G401.6 (cell line): ENCODE results near the gene AGAP5.
A peak's percentile ranks its signal among the peaks of the same experiment; 100 is the strongest.

Experiments
- FAIRE-seq: peaks from 2 replicates; lab custom pipeline; 2012; peaks lifted over from hg19 to GRCh38; lab: Jason Lieb, UNC

The AGAP5 gene

DNA sequence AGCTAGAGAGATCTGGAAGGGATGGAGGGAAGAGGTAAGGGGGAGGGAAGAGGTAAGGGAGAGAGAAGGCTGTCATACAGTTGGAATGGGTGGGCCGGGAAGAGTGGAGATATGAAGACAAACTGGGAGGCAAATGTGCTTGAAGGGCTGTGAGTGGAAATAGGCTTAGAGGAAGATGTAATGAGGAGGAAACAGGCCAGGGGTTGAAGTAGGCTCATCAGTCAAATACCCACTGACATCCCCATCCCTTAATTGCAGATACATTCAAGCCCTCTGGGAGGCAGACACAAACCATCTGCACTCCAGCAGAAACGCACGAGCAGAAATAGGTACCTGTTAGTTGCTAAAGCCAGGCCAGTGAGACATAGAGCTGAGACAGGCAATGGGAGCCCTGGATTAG is 44.2 kb downstream of the AGAP5 start:
- no peak for FAIRE-seq

GRCh38 chr10:73653195-73653594 is 44.7 kb downstream of the AGAP5 start:
- no peak for FAIRE-seq

GRCh38 chr10:73650537-73651331 is 47.2 kb downstream of the AGAP5 start:
- no peak for FAIRE-seq

DNA sequence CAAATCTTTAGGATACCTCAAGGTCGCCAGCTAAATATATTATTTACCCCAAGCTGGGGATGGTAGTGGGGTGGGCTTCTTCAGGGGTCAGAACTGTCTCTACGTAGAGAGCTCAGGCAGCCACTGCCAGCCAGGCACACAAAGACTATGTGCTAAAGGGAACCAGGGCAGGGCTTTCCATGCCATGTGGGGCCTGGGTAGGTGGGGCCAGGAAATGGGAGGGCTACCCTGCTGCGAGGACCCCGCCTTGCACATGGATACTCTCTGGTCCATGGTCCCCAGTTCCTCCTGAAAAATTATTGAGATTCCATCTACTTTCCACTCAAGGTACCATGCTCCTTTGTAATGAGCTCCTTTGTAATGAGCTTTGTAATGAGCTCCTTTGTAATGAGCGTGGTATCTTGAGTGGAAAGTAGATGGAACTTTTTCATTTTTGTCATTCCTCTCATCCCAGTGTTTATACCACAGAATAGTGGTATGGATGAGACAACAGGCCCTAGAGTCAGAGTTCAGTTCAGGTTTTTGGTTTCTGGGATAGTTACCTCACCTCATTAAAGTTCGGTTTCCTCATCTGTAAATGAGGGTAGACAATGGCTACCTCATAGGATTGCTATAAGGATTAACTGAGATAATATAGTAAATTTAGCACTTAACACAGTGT is 47.9 kb downstream of the AGAP5 start:
- no peak for FAIRE-seq

DNA sequence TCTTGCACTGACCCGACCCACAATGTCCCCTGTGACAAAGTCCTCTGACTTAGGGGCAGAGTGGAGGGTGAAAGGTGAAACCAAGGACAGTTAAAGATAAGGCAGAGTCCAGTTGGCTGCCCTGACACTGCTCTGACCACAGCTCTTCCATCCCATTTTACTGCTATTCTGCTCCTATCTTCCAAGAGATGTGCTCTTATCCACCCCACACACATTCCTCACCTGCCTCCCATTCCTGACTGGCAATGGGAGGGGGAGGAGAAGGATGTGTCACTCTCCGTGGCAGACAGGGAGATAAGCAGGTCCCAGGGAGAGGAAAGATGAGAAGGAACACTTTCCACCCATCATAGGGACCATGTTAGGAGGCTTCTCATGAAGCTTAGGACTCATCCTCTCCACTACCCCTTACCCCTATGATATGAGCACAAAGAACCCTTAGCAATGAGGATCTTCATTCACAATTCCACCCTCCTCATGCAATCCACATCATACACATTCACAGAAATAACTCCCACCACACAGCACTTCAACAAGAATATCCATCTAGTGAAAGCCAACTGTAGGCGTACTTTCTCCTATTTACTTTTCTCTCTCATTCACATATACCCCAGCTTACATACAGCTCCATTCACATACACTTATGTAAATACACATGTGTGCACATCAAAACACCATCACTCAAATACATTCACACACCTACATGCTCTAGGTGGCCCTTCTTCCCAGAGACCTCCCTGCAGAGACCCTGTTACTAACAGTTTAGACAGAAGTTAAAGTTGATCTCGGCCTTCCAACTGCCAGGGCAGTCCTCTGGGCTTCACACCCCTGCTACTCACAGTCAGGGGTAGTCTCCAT is 48.7 kb downstream of the AGAP5 start:
- FAIRE-seq = no peak

DNA sequence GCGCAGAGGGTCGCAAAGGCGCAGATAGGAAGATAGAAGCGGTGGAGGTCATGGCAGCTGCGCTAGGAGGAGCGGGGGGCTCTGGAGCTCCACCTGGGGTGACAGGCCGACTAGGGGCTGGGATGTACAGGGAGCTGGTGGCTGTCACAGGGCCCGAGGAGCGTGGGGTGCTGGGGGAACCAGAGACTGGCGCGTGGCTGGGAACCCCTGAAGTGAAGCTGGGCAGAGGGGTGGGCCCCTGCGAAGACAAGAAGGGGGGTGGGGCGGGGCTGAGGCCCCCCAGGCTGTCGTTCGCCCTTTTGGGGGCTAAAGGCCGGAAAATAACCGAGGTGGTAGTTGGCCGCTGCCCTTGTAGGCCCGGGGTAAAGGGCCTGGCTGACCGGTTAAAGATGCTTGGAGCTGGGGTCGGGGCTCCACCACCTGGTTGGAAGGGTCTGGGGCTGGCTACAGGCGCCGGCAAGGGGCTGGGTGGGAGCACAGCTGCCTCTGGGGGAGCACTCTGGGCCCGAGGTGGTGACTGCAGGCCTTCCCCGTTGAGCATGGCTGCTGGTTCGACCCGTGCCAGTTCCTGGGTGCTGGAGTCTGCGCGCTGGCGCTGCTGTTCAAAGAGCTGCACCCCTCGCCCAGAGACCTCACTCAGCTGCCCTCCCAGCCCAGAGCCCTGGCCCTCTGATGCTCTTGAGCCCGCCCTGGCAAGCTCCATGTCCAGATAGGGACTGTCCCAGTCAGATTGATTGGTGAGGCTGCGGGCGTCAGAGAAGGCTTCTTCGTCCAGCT is 49.8 kb downstream of the AGAP5 start:
- no peak for FAIRE-seq

- FAIRE-seq = no peak
These were observed 50.6 kb downstream of the AGAP5 start for GRCh38 chr10:73647211-73647874.

DNA sequence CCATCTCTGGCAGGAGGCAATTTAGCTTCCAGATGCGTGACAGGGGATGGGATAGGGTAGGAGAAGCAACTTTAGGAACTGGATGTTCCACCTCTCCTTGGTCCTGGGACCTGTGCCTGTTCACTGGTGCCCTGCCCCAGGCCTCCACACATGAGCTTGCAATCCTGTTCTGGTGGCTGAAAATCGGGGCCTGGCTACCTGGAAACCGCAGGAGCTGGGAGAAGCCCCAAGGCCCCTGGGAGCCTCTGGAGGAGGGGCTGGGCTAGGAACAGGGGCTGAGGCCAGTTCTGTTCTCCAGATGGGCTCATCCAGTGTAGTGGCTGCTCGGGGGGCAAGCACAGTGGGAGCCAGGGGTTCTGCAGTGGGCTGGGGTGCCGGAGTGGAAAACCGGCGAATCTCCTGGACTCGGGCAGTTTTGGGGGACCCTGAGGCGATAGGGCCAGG is 51.3 kb downstream of the AGAP5 start:
- no peak for FAIRE-seq

GRCh38 chr10:73645251-73645650 is 52.7 kb downstream of the AGAP5 start:
- no peak for FAIRE-seq

- FAIRE-seq = no peak
These were observed 53.1 kb downstream of the AGAP5 start for GRCh38 chr10:73644767-73645166.

GRCh38 chr10:73644015-73644743 is 53.7 kb downstream of the AGAP5 start:
- peak; percentile 53 for FAIRE-seq

DNA sequence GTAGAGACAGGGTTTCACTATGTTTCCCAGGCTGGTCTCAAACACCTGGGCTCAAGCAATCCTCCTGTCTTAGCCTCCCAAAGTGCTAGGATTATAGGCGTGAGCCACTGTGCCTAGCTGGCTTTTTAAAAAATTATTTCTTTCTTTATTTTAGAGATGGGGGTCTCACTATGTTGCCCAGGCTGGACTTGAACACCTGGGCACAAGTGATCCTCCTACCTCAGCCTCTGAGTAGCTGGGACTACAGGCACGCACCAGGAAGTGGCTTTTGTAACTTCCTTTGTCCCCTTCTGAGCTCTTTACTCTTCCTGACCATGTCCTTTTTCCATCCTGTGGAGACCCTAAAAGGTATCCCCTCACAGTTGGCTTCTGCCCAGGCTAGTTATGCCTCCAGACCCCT is 54.5 kb downstream of the AGAP5 start:
- no peak for FAIRE-seq

GRCh38 chr10:73641328-73642060 is 56.4 kb downstream of the AGAP5 start, which contains the start of gene MYOZ1:
MYOZ1 (minus strand) TSS chr10:73641474; CDS start chr10:73640017, 1,457 bp downstream.
- FAIRE-seq = no peak

- FAIRE-seq = no peak
These were observed 58.6 kb downstream of the AGAP5 start for GRCh38 chr10:73639286-73639685.

GRCh38 chr10:73635781-73636180 is 62.1 kb downstream of the AGAP5 start:
- no peak for FAIRE-seq

DNA sequence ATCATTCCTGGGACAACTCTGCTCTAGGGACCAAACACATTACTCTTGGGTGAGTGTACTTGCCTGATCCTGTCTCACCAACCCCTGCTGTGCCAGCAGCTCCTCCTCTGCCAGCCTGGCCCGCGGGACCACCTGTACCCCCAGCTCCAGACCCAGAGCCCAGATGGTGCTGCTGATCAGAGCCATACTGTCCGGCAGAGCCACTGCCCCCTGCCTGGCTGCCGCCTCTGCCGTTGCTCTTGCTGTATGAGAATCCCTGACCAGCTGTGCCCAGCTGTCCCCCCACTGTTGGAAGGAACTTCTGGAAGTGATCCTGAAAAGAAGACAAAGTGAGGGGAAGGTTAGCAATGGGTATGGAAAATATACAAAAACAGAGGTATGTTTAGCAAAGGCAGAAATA is 63.5 kb downstream of the AGAP5 start:
- no peak for FAIRE-seq

DNA sequence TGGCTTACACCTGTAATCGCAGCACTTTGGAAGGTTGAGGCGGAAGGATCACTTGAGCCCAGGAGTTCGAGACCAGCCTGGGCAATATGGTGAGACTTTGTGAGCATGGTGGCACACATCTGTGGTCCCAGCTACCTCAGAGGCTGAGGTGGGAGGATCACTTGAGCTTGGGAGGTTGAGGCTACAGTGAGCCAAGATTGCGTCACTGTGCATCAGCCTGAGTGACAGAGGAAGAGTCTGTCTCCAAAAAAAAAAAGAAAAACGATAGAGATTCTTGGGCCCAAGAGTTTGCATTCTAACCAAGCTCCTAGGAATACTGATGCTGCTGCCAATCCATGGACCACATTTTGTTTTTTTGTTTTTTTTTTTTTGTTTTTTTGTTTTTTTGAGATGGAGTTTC is 68.7 kb downstream of the AGAP5 start:
- FAIRE-seq = no peak

DNA sequence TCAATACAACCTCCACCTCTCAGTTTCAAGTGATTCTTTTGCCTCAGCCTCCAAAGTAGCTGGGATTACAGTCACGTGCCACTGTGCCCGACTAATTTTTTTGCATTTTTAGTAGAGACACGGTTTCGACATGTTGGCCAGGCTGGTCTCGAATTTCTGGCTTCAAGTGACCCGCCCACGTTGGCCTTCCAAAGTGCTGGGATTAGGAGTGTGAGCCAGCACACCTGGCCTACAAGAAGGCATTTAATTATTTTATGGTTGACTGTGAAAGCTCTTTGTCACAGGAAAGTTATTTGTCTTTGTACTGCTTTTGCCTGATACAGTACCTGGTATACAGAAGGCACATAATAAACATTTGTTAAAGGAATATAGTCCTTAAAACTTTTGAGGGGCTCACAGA is 69.5 kb downstream of the AGAP5 start:
- FAIRE-seq = no peak

GRCh38 chr10:73627300-73627699 is 70.6 kb downstream of the AGAP5 start:
- no peak for FAIRE-seq
